Osteocyte (in vitro differentiated cells): ENCODE data around the gene SPACA9. TPM values are rescaled to one million over a fixed set of nuclear protein-coding genes. Genes with fewer than 3 reads are reported as not detected.

Experiments
- DNase-seq: peaks from one replicate; pipeline ENCODE4 v3.0.0; 2021; ENCODE audit warnings: mixed read lengths; ENCODE audit not compliant: unreplicated experiment; ENCODE audit errors: extremely low spot score
- H3K27ac Mint-ChIP-seq: one replicate; pipeline ENCODE4 v1.8.0; 2021; ENCODE audit warnings: mild to moderate bottlenecking, mixed read lengths; ENCODE audit not compliant: unreplicated experiment
- H3K27me3 Mint-ChIP-seq: one replicate; pipeline ENCODE4 v1.8.0; 2021; ENCODE audit warnings: mixed read lengths; ENCODE audit not compliant: unreplicated experiment
- H3K36me3 Mint-ChIP-seq: one replicate; pipeline ENCODE4 v1.8.0; 2021; ENCODE audit warnings: mixed read lengths; ENCODE audit not compliant: unreplicated experiment
- H3K4me1 Mint-ChIP-seq: one replicate; pipeline ENCODE4 v1.8.0; 2021; ENCODE audit warnings: mixed read lengths; ENCODE audit not compliant: unreplicated experiment
- H3K4me3 Mint-ChIP-seq: one replicate; pipeline ENCODE4 v1.8.0; 2021; ENCODE audit warnings: mild to moderate bottlenecking, moderate library complexity, mixed read lengths; ENCODE audit not compliant: unreplicated experiment
- H3K9me3 Mint-ChIP-seq: one replicate; pipeline ENCODE4 v1.8.0; 2021; ENCODE audit warnings: mixed read lengths; ENCODE audit not compliant: unreplicated experiment
- CTCF ChIP-seq: fragments of 200-600 bp; sonication (generic); IDR thresholded peaks from 2 replicates; pipeline ENCODE4 v1.5.0; 2021; ENCODE audit warnings: antibody characterized with exemption, mild to moderate bottlenecking, moderate library complexity
- total RNA-seq: library from RNA; stranded (reverse); gene quantifications from 2 replicates; pipeline ENCODE4 v1.2.1, GENCODE V29; 2021

Gene SPACA9
- total RNA-seq, 1 donor from 2014 or later, result 6.7 TPM

GRCh38 chr9:132855904-132856303 is 22.8 kb upstream of the SPACA9 start:
- H3K27me3 Mint-ChIP-seq, result peaks cover 26% of the 10 kb centered on the region
- H3K9me3 Mint-ChIP-seq, result no peaks in the 10 kb centered on the region
- H3K4me1 Mint-ChIP-seq, result no peaks in the 10 kb centered on the region
- no peak for DNase-seq
- no peaks in the 10 kb centered on the region for H3K36me3 Mint-ChIP-seq
- H3K27ac Mint-ChIP-seq, result no peak overlapping the region
- TF ChIP-seq CTCF, result no peak
- H3K4me3 Mint-ChIP-seq, result no peak overlapping the region

GRCh38 chr9:132857031-132857430 is 21.7 kb upstream of the SPACA9 start:
- peaks cover 26% of the 10 kb centered on the region for H3K27me3 Mint-ChIP-seq
- H3K27ac Mint-ChIP-seq, result no peak overlapping the region
- H3K4me3 Mint-ChIP-seq, result no peak overlapping the region
- H3K36me3 Mint-ChIP-seq, result no peaks in the 10 kb centered on the region
- H3K9me3 Mint-ChIP-seq, result no peaks in the 10 kb centered on the region
- TF ChIP-seq CTCF, result no peak
- DNase-seq, result no peak
- H3K4me1 Mint-ChIP-seq, result no peaks in the 10 kb centered on the region

GRCh38 chr9:132857616-132858342 is 20.9 kb upstream of the SPACA9 start:
- Mint-ChIP-seq H3K27me3 (peaks cover 31% of the 10 kb centered on the region), H3K36me3 (no peaks in the 10 kb centered on the region), H3K4me3 (no peak overlapping the region), H3K27ac (no peak overlapping the region), H3K9me3 (no peaks in the 10 kb centered on the region), H3K4me1 (no peaks in the 10 kb centered on the region)
- DNase-seq, result no peak
- TF ChIP-seq CTCF, result no peak

- TF ChIP-seq CTCF, result no peak
- no peak for DNase-seq
- no peak overlapping the region for H3K4me3 Mint-ChIP-seq
- no peaks in the 10 kb centered on the region for H3K36me3 Mint-ChIP-seq
- H3K4me1 Mint-ChIP-seq, result no peaks in the 10 kb centered on the region
- peaks cover 30% of the 10 kb centered on the region for H3K27me3 Mint-ChIP-seq
- no peaks in the 10 kb centered on the region for H3K9me3 Mint-ChIP-seq
- no peak overlapping the region for H3K27ac Mint-ChIP-seq
Measured at GRCh38 chr9:132858751-132859150, 19.9 kb upstream of the SPACA9 start.

- Mint-ChIP-seq H3K4me3 (no peak overlapping the region), H3K36me3 (no peaks in the 10 kb centered on the region), H3K4me1 (no peaks in the 10 kb centered on the region), H3K27me3 (peaks cover 32% of the 10 kb centered on the region), H3K27ac (no peak overlapping the region), H3K9me3 (no peaks in the 10 kb centered on the region)
- TF ChIP-seq CTCF, result no peak
- DNase-seq, result no peak
Measured at GRCh38 chr9:132861666-132862065, 17.0 kb upstream of the SPACA9 start.
